ENCODE results near the gene PBX3.

Gene PBX3

DNA sequence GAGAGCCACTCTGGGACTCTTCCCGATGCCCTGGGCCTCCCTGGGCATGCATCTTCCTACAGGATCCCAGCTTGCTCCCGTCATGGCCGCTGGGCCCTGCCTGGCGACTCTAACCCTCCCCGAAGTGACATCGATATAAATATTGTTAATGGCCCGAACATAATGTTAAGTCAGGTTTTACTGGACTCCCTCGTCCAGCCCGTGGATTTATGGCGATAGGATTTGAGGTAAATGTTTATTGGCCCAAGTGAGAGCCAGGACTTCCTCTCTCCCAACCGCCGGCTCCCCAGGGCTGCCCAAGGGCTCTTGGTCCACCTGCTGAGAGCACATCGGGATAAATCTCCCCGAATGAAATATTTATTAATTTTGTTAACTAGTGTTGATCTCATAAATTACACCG is 246.3 kb downstream of the PBX3 start:
- FAIRE-seq (no peak), DNase-seq (ENCODE audit: insufficient read length, low spot score) (no peak)
- no peak for TF ChIP-seq POLR2A (IDR thresholded peaks at IDR 0.05; ENCODE audit: low read depth, low read length)

- FAIRE-seq, result no peak
These were observed 247.1 kb downstream of the PBX3 start for GRCh38 chr9:125994066-125994943.

DNA sequence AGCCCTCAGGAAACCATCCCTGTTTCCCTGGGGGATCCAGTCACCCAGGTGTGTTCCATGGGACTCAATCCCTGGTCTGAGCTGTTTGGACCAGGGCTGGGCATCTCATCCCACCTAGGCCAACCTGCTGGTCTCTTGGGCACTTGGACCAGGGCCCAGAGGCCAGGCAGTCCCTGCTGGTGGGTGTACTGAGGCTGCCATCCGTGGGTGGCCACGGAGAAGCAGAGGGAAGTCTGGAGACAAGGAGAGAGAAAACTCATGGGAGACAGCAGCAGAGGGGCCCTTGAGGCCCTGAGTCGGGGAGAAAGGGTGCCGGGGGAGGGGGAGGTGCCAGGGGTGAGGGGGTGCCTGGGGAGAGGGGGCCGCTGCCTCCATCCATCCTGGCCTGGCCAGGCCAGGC is 247.8 kb downstream of the PBX3 start:
- no peak for TF ChIP-seq POLR2A (IDR thresholded peaks at IDR 0.05; ENCODE audit: low read depth, low read length)
- FAIRE-seq, result no peak
- DNase-seq (ENCODE audit: insufficient read length, low spot score), result no peak

More at GRCh38 chr9:125994066-125994943, 247.1 kb downstream of the PBX3 start:
- no peak for DNase-seq (ENCODE audit: insufficient read length, low spot score)
- TF ChIP-seq POLR2A (IDR thresholded peaks at IDR 0.05; ENCODE audit: low read depth, low read length), result no peak

- TF ChIP-seq POLR2A (IDR thresholded peaks at IDR 0.05; ENCODE audit: low read depth, low read length), result no peak
- FAIRE-seq, result no peak
- DNase-seq (ENCODE audit: insufficient read length, low spot score), result no peak
These were observed 248.5 kb downstream of the PBX3 start for GRCh38 chr9:125995706-125996105.

GRCh38 chr9:125996791-125997190 is 249.6 kb downstream of the PBX3 start:
- FAIRE-seq (no peak), DNase-seq (ENCODE audit: insufficient read length, low spot score) (no peak)

GRCh38 chr9:125997196-125997823 is 250.1 kb downstream of the PBX3 start:
- DNase-seq (ENCODE audit: insufficient read length, low spot score), result no peak
- FAIRE-seq, result no peak
- TF ChIP-seq POLR2A (IDR thresholded peaks at IDR 0.05; ENCODE audit: low read depth, low read length), result no peak

More at GRCh38 chr9:125996791-125997190, 249.6 kb downstream of the PBX3 start:
- no peak for TF ChIP-seq POLR2A (IDR thresholded peaks at IDR 0.05; ENCODE audit: low read depth, low read length)

- FAIRE-seq, result no peak
- no peak for DNase-seq (ENCODE audit: insufficient read length, low spot score)
These were observed 251.8 kb downstream of the PBX3 start for GRCh38 chr9:125998837-125999503.

DNA sequence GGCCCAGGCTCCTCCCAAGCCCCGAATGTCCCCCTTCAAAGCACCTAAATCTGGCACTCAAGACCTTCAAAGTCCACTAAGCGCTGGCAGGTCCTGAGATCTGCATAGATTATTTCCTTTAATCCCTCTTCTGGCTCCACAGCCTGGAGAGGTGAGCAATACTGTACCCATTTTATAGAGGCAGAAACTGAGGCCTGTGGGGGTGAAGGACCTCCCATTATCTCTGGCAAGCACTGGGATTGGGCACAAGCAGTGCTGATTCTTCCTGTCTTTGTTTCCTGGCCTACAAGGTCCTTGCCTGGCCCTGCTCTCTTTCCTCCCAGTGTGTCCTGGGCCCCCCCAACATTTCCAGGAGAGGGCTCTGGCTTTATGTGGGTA is 252.3 kb downstream of the PBX3 start:
- no peak for FAIRE-seq
- no peak for TF ChIP-seq POLR2A (IDR thresholded peaks at IDR 0.05; ENCODE audit: low read depth, low read length)
- DNase-seq (ENCODE audit: insufficient read length, low spot score), result no peak

More at GRCh38 chr9:125998837-125999503, 251.8 kb downstream of the PBX3 start:
- TF ChIP-seq POLR2A (IDR thresholded peaks at IDR 0.05; ENCODE audit: low read depth, low read length), result no peak

DNA sequence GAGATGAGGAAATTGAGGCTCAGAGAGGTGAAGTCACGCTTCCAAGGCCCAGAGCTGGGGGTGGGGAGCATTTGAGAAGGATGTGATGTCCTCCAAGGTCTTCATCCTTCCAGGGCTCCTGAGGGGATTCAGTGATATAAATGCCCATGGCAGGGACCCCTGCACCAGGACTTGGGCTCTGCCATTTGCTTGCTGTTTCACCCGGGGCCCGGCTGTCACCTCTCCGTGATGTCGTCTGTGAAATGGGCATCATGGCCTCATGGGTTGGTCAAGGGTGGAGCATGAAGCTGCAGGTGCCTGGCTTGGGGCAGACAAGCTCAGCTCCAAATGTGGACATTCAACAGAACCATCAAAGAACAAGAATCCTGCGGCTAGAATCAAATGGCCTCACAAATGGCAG is 253.1 kb downstream of the PBX3 start:
- FAIRE-seq (no peak), DNase-seq (ENCODE audit: insufficient read length, low spot score) (no peak)
- no peak for TF ChIP-seq POLR2A (IDR thresholded peaks at IDR 0.05; ENCODE audit: low read depth, low read length)

- DNase-seq (ENCODE audit: insufficient read length, low spot score) (no peak), FAIRE-seq (no peak)
- no peak for TF ChIP-seq POLR2A (IDR thresholded peaks at IDR 0.05; ENCODE audit: low read depth, low read length)
These were observed 253.8 kb downstream of the PBX3 start for GRCh38 chr9:126000731-126001580.

- no peak for DNase-seq (ENCODE audit: insufficient read length, low spot score)
- no peak for TF ChIP-seq POLR2A (IDR thresholded peaks at IDR 0.05; ENCODE audit: low read depth, low read length)
- FAIRE-seq, result no peak
These were observed 254.5 kb downstream of the PBX3 start for GRCh38 chr9:126001581-126002225.

DNA sequence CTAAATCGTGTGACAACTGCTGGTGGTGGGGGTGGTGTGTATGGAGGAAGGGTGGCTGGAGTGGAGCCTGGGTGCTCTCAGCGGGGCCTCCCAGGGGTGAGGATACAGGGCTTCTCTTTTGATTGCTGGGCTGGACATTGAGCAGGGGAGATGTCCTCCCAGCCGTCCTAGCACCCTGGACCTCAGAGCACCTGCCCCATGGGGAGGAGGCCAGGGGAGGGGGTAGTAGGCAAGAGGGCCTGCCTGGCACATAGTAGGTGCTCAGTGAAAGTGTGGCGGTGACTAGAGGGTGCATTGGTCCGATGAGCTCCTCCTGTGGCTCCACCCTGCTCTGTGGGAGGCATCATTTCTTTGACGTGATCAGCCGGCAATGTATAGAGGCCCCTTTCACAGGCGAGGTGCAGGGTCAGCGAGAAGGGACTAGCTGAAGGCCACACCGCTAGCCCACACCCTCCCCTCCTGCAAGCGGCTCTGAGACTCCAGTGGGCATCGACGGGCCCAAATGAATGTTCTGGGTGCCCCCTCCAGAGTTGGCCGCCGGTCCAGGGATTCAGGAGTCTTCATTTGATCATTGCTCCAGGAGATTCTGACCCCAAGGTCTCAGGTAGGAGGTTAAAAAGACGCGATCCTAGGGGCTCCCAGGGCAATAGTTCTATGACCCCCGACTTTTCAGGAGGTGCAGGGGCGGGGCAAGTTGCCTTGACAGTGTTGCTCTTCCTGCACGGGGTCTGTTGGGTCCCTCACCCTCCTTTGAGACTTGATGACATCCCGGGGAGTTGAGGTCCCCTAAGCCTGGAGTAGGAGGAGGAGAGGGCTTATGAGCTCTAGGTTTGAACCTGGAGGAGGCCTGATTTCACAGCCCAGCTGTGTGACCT is 255.5 kb downstream of the PBX3 start:
- no peak for TF ChIP-seq POLR2A (IDR thresholded peaks at IDR 0.05; ENCODE audit: low read depth, low read length)
- DNase-seq (ENCODE audit: insufficient read length, low spot score), result no peak
- no peak for FAIRE-seq

Data from H54 (cell line).